HG02840 (cell line): ENCODE data around the gene LIFR.

Experiments
- ATAC-seq: cut with Tn5 transposase; IDR thresholded peaks from one replicate; pipeline ENCODE4 v1.9.1; 2021; ENCODE audit warnings: mild to moderate bottlenecking, moderate library complexity, moderate number of reproducible peaks; ENCODE audit not compliant: unreplicated experiment, low FRiP score

The LIFR gene

GRCh38 chr5:38551030-38552017 lies 5.1 kb downstream of the LIFR start:
- no peak for ATAC-seq

GRCh38 chr5:38548064-38548759 lies 8.2 kb downstream of the LIFR start:
- no peak for ATAC-seq

- no peak for ATAC-seq
These were observed 9.2 kb downstream of the LIFR start for GRCh38 chr5:38547257-38547656.

- no peak for ATAC-seq
These were observed 9.7 kb downstream of the LIFR start for GRCh38 chr5:38546691-38547146.

GRCh38 chr5:38543886-38544285 lies 12.6 kb downstream of the LIFR start:
- ATAC-seq = no peak

- ATAC-seq = no peak
These were observed 13.4 kb downstream of the LIFR start for GRCh38 chr5:38543074-38543473.

- ATAC-seq = no peak
These were observed 15.2 kb downstream of the LIFR start for GRCh38 chr5:38541174-38541725.

GRCh38 chr5:38540314-38540713 lies 16.1 kb downstream of the LIFR start:
- ATAC-seq = no peak

- no peak for ATAC-seq
These were observed 18.3 kb downstream of the LIFR start for GRCh38 chr5:38538161-38538560.

GRCh38 chr5:38537505-38537904 lies 18.9 kb downstream of the LIFR start:
- no peak for ATAC-seq

- ATAC-seq = no peak
These were observed 19.5 kb downstream of the LIFR start for GRCh38 chr5:38536968-38537367.

GRCh38 chr5:38535845-38536244 lies 20.6 kb downstream of the LIFR start:
- ATAC-seq = no peak

GRCh38 chr5:38535248-38535750 lies 21.1 kb downstream of the LIFR start:
- ATAC-seq = no peak

- ATAC-seq = no peak
These were observed 22.3 kb downstream of the LIFR start for GRCh38 chr5:38534156-38534453.

GRCh38 chr5:38533286-38534155 lies 22.9 kb downstream of the LIFR start:
- no peak for ATAC-seq

GRCh38 chr5:38532165-38532669 lies 24.2 kb downstream of the LIFR start:
- no peak for ATAC-seq

GRCh38 chr5:38531518-38531917 lies 24.9 kb downstream of the LIFR start:
- no peak for ATAC-seq

GRCh38 chr5:38529955-38530646 lies 26.3 kb downstream of the LIFR start:
- no peak for ATAC-seq

- no peak for ATAC-seq
These were observed 28.2 kb downstream of the LIFR start for GRCh38 chr5:38528162-38528703.
